NCI-H524 treated with DMSO at 0.1 percent for 48 hours (cell line): ENCODE results near the gene AMN1.
"Not testable (repeated sequence)": the region's sequence is repeated elsewhere in the genome, so short reads cannot be mapped to it uniquely, and the experiment has no call there.

Experiments
- DNase-seq: peaks from one replicate; lab custom pipeline; 2025; lab: John Stamatoyannopoulos, UW

AMN1 gene

GRCh38 chr12:31685801-31686200, 43.0 kb downstream of the AMN1 start:
- no peak for DNase-seq

GRCh38 chr12:31682136-31682962, 46.5 kb downstream of the AMN1 start:
- DNase-seq = peak; percentile 19

GRCh38 chr12:31672521-31672920, 56.3 kb downstream of the AMN1 start:
- DNase-seq = no peak

GRCh38 chr12:31669582-31669981, 59.2 kb downstream of the AMN1 start:
- not testable (repeated sequence) for DNase-seq

- no peak for DNase-seq
Measured at GRCh38 chr12:31669020-31669419, 59.8 kb downstream of the AMN1 start.

GRCh38 chr12:31664038-31664437, 64.8 kb downstream of the AMN1 start:
- DNase-seq = no peak

GRCh38 chr12:31663576-31663975, 65.2 kb downstream of the AMN1 start:
- no peak for DNase-seq

- DNase-seq = no peak
Measured at GRCh38 chr12:31662176-31662849, 66.5 kb downstream of the AMN1 start.

GRCh38 chr12:31659087-31659942, 69.5 kb downstream of the AMN1 start, which contains the start of gene ETFBKMT:
Gene ETFBKMT (plus strand): TSS chr12:31659688. CDS start chr12:31661954, 2,266 bp downstream.
- peak; percentile 81 for DNase-seq

- DNase-seq = no peak
Measured at GRCh38 chr12:31658471-31659086, 70.2 kb downstream of the AMN1 start.

- DNase-seq = no peak
Measured at GRCh38 chr12:31655792-31656191, 73.0 kb downstream of the AMN1 start.

GRCh38 chr12:31655208-31655607, 73.6 kb downstream of the AMN1 start:
- no peak for DNase-seq

GRCh38 chr12:31651893-31652521, 76.8 kb downstream of the AMN1 start:
- DNase-seq = no peak

GRCh38 chr12:31650918-31651317, 77.9 kb downstream of the AMN1 start:
- no peak for DNase-seq

GRCh38 chr12:31647086-31647491, 81.7 kb downstream of the AMN1 start:
- DNase-seq = no peak

- DNase-seq = no peak
Measured at GRCh38 chr12:31645924-31646323, 82.9 kb downstream of the AMN1 start.

- no peak for DNase-seq
Measured at GRCh38 chr12:31644536-31644935, 84.3 kb downstream of the AMN1 start.

GRCh38 chr12:31641509-31642090, 87.2 kb downstream of the AMN1 start:
- DNase-seq = no peak

- DNase-seq = no peak
Measured at GRCh38 chr12:31634620-31635019, 94.2 kb downstream of the AMN1 start.

- DNase-seq = no peak
Measured at GRCh38 chr12:31633464-31633863, 95.4 kb downstream of the AMN1 start.

- DNase-seq = no peak
Measured at GRCh38 chr12:31631809-31632208, 97.0 kb downstream of the AMN1 start.
